Neural cell (in vitro differentiated cells): Measurements from ENCODE around the gene HRH1. TPM values are rescaled to one million over a fixed set of nuclear protein-coding genes. Genes with fewer than 3 reads are reported as not detected.

Experiments used
- H2AFZ ChIP-seq: fragments of 200-600, 300-800 bp; sonication (generic), shearing (Covaris generic); 2 replicates; pipeline ENCODE4 v1.6.0; 2014; ENCODE audit warnings: low read depth, mild to moderate bottlenecking, antibody characterized with exemption, low read length, moderate library complexity
- H3F3A ChIP-seq: fragments of 200-600 bp; shearing (Covaris generic); 2 replicates; pipeline ENCODE4 v1.6.1; 2016; ENCODE audit warnings: mild to moderate bottlenecking, moderate library complexity, mixed read lengths, antibody characterized with exemption, low read length; ENCODE audit not compliant: insufficient read depth, poor library complexity, severe bottlenecking
- H3K27ac ChIP-seq: fragments of 200-600, 300-800 bp; sonication (generic), shearing (Covaris generic); 2 replicates; pipeline ENCODE4 v1.5.1; 2014; ENCODE audit warnings: mild to moderate bottlenecking, low read length, moderate library complexity
- H3K27me3 ChIP-seq: fragments of 300-800, 200-600 bp; sonication (generic), shearing (Covaris generic); 2 replicates; pipeline ENCODE4 v1.6.0; 2014; ENCODE audit warnings: mild to moderate bottlenecking, low read depth, low read length, moderate library complexity; ENCODE audit not compliant: insufficient read depth
- H3K36me3 ChIP-seq: fragments of 300-800, 200-600 bp; sonication (generic), shearing (Covaris generic); 2 replicates; pipeline ENCODE4 v1.5.1; 2014; ENCODE audit warnings: mild to moderate bottlenecking, antibody characterized with exemption, low read length, moderate library complexity; ENCODE audit not compliant: insufficient read depth
- H3K4me2 ChIP-seq: fragments of 300-800, 200-600 bp; sonication (generic), shearing (Covaris generic); 2 replicates; pipeline ENCODE4 v1.6.0; 2014; ENCODE audit warnings: mild to moderate bottlenecking, low read length
- H3K4me3 ChIP-seq: fragments of 300-800, 200-600 bp; sonication (generic), shearing (Covaris generic); 2 replicates; pipeline ENCODE4 v1.5.1; 2014; ENCODE audit warnings: mild to moderate bottlenecking, low read length, moderate library complexity
- H3K79me2 ChIP-seq: fragments of 200-600 bp; shearing (Covaris generic); replicated peaks from 2 replicates; pipeline ENCODE4 v1.6.0; 2014; ENCODE audit warnings: mild to moderate bottlenecking, low read length, moderate library complexity; ENCODE audit not compliant: insufficient read depth
- H3K9ac ChIP-seq: fragments of 300-800, 200-600 bp; sonication (generic), shearing (Covaris generic); 2 replicates; pipeline ENCODE4 v1.6.1; 2016; ENCODE audit warnings: mild to moderate bottlenecking, low read length, mixed read lengths
- H3K9me2 ChIP-seq: fragments of 200-600 bp; shearing (Covaris generic); 2 replicates; pipeline ENCODE4 v1.6.1; 2016; ENCODE audit warnings: mild to moderate bottlenecking, low read length, mixed read lengths; ENCODE audit not compliant: insufficient read depth
- H3K9me3 ChIP-seq: fragments of 200-600, 300-800 bp; sonication (generic), shearing (Covaris generic); 2 replicates; pipeline ENCODE4 v1.6.1; 2016; ENCODE audit warnings: mild to moderate bottlenecking, mixed run types, low read length, moderate library complexity, mixed read lengths
- H4K20me1 ChIP-seq: fragments of 200-600 bp; shearing (Covaris generic); 2 replicates; pipeline ENCODE4 v1.6.1; 2016; ENCODE audit warnings: mild to moderate bottlenecking, mixed run types; ENCODE audit not compliant: insufficient read depth
- CTCF ChIP-seq: fragments of 450-650 bp; IDR thresholded peaks from 2 replicates; pipeline ENCODE4 v1.5.1; 2014; ENCODE audit warnings: antibody characterized with exemption, mild to moderate bottlenecking, moderate library complexity; ENCODE audit not compliant: poor library complexity, severe bottlenecking
- EP300 ChIP-seq: fragments of 450-650 bp; conservative IDR thresholded peaks from 2 replicates; pipeline ENCODE4 v1.6.1; 2014; ENCODE audit warnings: antibody characterized with exemption, mild to moderate bottlenecking, moderate library complexity; ENCODE audit not compliant: poor library complexity, severe bottlenecking
- MXI1 ChIP-seq: fragments of 450-650 bp; conservative IDR thresholded peaks from 2 replicates; pipeline ENCODE4 v1.6.1; 2014; ENCODE audit warnings: antibody characterized with exemption, mild to moderate bottlenecking; ENCODE audit not compliant: poor library complexity, severe bottlenecking
- POLR2AphosphoS5 ChIP-seq: IDR thresholded peaks from 2 replicates; pipeline ENCODE4 v1.6.1; 2012
- RAD21 ChIP-seq: fragments of 450-650 bp; conservative IDR thresholded peaks from 2 replicates; pipeline ENCODE4 v1.6.1; 2014; ENCODE audit warnings: antibody characterized with exemption, mild to moderate bottlenecking, moderate library complexity
- REST ChIP-seq: IDR thresholded peaks from 2 replicates; pipeline ENCODE4 v1.6.1; 2012; ENCODE audit warnings: borderline replicate concordance
- SMC3 ChIP-seq: fragments of 450-650 bp; conservative IDR thresholded peaks from 2 replicates; pipeline ENCODE4 v1.6.1; 2014; ENCODE audit warnings: antibody characterized with exemption, mild to moderate bottlenecking, moderate library complexity; ENCODE audit not compliant: poor library complexity
- TAF1 ChIP-seq: IDR thresholded peaks from 2 replicates; pipeline ENCODE4 v1.6.1; 2012; ENCODE audit warnings: low read depth
- polyA plus RNA-seq: library from polyadenylated mRNA; depleted of rRNA; stranded (reverse); fragments of >200 nt; gene quantifications from 2 replicates; pipeline ENCODE4 v1.2.3, GENCODE V29; 2014

HRH1 gene
- polyA plus RNA-seq, 1 donor from 2014 or later, result 0.06 TPM

- no peaks in the 10 kb centered on the region for H3K9me3 ChIP-seq
- H3K4me2 ChIP-seq, result no peak overlapping the region
- no peaks in the 10 kb centered on the region for H3K27me3 ChIP-seq
- no peak overlapping the region for H2AFZ ChIP-seq
- no peaks in the 10 kb centered on the region for H3K9me2 ChIP-seq
- H3K79me2 ChIP-seq, result no peaks in the 10 kb centered on the region
- no peak overlapping the region for H3K27ac ChIP-seq
- no peaks in the 10 kb centered on the region for H4K20me1 ChIP-seq
- H3K9ac ChIP-seq, result no peak overlapping the region
- no peak for TF ChIP-seq SMC3
- no peak for TF ChIP-seq CTCF
- TF ChIP-seq POLR2AphosphoS5, result no peak
- no peak for TF ChIP-seq MXI1
- no peak for TF ChIP-seq EP300
- no peak overlapping the region for H3K4me3 ChIP-seq
- H3K36me3 ChIP-seq, result no peaks in the 10 kb centered on the region
- H3F3A ChIP-seq, result no peaks in the 10 kb centered on the region
Observed at GRCh38 chr3:11136830-11137626, 17.3 kb upstream of the HRH1 start.

- Histone ChIP-seq H3K27me3 (no peaks in the 10 kb centered on the region), H3K4me3 (no peak overlapping the region), H3K9ac (no peak overlapping the region), H2AFZ (no peak overlapping the region), H3K4me2 (no peak overlapping the region), H3K9me3 (no peaks in the 10 kb centered on the region), H3K9me2 (no peaks in the 10 kb centered on the region), H3F3A (no peaks in the 10 kb centered on the region), H3K27ac (no peak overlapping the region), H3K79me2 (no peaks in the 10 kb centered on the region), H3K36me3 (no peaks in the 10 kb centered on the region), H4K20me1 (no peaks in the 10 kb centered on the region)
- TF ChIP-seq REST, result no peak
- TF ChIP-seq SMC3, result no peak
- TF ChIP-seq TAF1, result no peak
- no peak for TF ChIP-seq MXI1
- TF ChIP-seq POLR2AphosphoS5, result no peak
Observed at GRCh38 chr3:11137627-11137959, 16.7 kb upstream of the HRH1 start.

GRCh38 chr3:11138371-11138770 lies 15.9 kb upstream of the HRH1 start:
- H3F3A ChIP-seq, result no peaks in the 10 kb centered on the region
- H3K9me3 ChIP-seq, result no peaks in the 10 kb centered on the region
- TF ChIP-seq RAD21 (no peak), EP300 (no peak), TAF1 (no peak), REST (no peak), SMC3 (no peak), CTCF (no peak), POLR2AphosphoS5 (no peak)
- H3K27ac ChIP-seq, result no peak overlapping the region
- no peaks in the 10 kb centered on the region for H4K20me1 ChIP-seq
- no peak overlapping the region for H3K4me3 ChIP-seq
- H3K36me3 ChIP-seq, result no peaks in the 10 kb centered on the region
- no peak overlapping the region for H2AFZ ChIP-seq
- H3K79me2 ChIP-seq, result no peaks in the 10 kb centered on the region
- no peak overlapping the region for H3K9ac ChIP-seq
- no peaks in the 10 kb centered on the region for H3K9me2 ChIP-seq
- H3K27me3 ChIP-seq, result no peaks in the 10 kb centered on the region
- no peak overlapping the region for H3K4me2 ChIP-seq
